HEK293 (cell line): ENCODE measurements around the gene FOXO3.

Experiments
- CTCF ChIA-PET: fragments of 350-600 bp; formaldehyde crosslinking; extraction: SDS; loops from one replicate; lab custom pipeline; 2021; ENCODE audit warnings: antibody characterized with exemption; lab: Yijun Ruan, JAX
- POLR2A ChIA-PET: fragments of 300-600 bp; formaldehyde crosslinking; extraction: SDS; loops from one replicate; lab custom pipeline; 2020; ENCODE audit warnings: antibody characterized with exemption, inconsistent platforms; lab: Yijun Ruan, JAX
- H3K27ac ChIP-seq: fragments of 200-500 bp; sonication (Bioruptor generic); 2 replicates; pipeline ENCODE4 v1.5.1; 2014; ENCODE audit warnings: low read depth, low read length, control low read depth, inconsistent platforms; ENCODE audit errors: extremely low read depth
- H3K36me3 ChIP-seq, 2 experiments: fragments of 200-500 bp in 1 of 2; sonication (Bioruptor generic) in 1 of 2; 1 replicate in 1 of 2; 2 replicates in 1 of 2; pipeline ENCODE4 v1.5.1; 2014 to 2017; ENCODE audit warnings: inconsistent platforms in 2 of 2, low read length in 2 of 2; ENCODE audit not compliant: control insufficient read depth in 2 of 2, insufficient read depth in 1 of 2
- H3K4me1 ChIP-seq: fragments of 200-500 bp; sonication (Bioruptor generic); 2 replicates; pipeline ENCODE4 v1.5.1; 2014; ENCODE audit warnings: mild to moderate bottlenecking, low read length, inconsistent platforms; ENCODE audit not compliant: control insufficient read depth, insufficient read depth
- H3K4me3 ChIP-seq: 2 replicates; pipeline ENCODE4 v1.5.1; 2011; ENCODE audit warnings: low read depth, mild to moderate bottlenecking, control low read depth, low read length, moderate library complexity
- H3K9me3 ChIP-seq: fragments of 200-500 bp; sonication (Bioruptor generic); 2 replicates; pipeline ENCODE4 v1.5.1; 2014; ENCODE audit warnings: low read depth, low read length, inconsistent platforms; ENCODE audit not compliant: control insufficient read depth, insufficient read depth
- GLI2 ChIP-seq: fragments of 450-650 bp; formaldehyde crosslinking; IDR thresholded peaks from 2 replicates; pipeline ENCODE4; 2017; ENCODE audit warnings: missing biosample characterization, missing genetic modification characterization, low read depth, borderline replicate concordance
- GLIS2 ChIP-seq: fragments of 450-650 bp; formaldehyde crosslinking; IDR thresholded peaks from 2 replicates; pipeline ENCODE4 v1.5.1; 2016; ENCODE audit warnings: missing biosample characterization, missing genetic modification characterization
- KLF10 ChIP-seq: fragments of 450-650 bp; IDR thresholded peaks from 2 replicates; pipeline ENCODE4 v1.5.1; 2018; ENCODE audit warnings: missing biosample characterization, mild to moderate bottlenecking, missing genetic modification characterization
- KLF7 ChIP-seq: fragments of 450-650 bp; formaldehyde crosslinking; IDR thresholded peaks from 2 replicates; pipeline ENCODE4 v1.5.1; 2016; ENCODE audit warnings: missing biosample characterization, missing genetic modification characterization, borderline replicate concordance
- KLF8 ChIP-seq: fragments of 450-650 bp; formaldehyde crosslinking; IDR thresholded peaks from 2 replicates; pipeline ENCODE4 v1.5.1; 2016; ENCODE audit warnings: missing biosample characterization, missing genetic modification characterization
- REPIN1 ChIP-seq: fragments of 450-650 bp; formaldehyde crosslinking; IDR thresholded peaks from 2 replicates; pipeline ENCODE4 v1.5.1; 2017; ENCODE audit warnings: missing biosample characterization, missing genetic modification characterization, low read depth
- WT1 ChIP-seq: fragments of 450-650 bp; formaldehyde crosslinking; IDR thresholded peaks from 2 replicates; pipeline ENCODE4 v1.5.1; 2016; ENCODE audit warnings: missing biosample characterization, missing genetic modification characterization
- YY1 ChIP-seq: fragments of 450-650 bp; formaldehyde crosslinking; IDR thresholded peaks from 2 replicates; pipeline ENCODE4 v1.5.1; 2018; ENCODE audit warnings: missing biosample characterization, missing genetic modification characterization
- ZBTB1 ChIP-seq: fragments of 450-650 bp; formaldehyde crosslinking; IDR thresholded peaks from 2 replicates; pipeline ENCODE4 v1.5.1; 2016; ENCODE audit warnings: missing biosample characterization, missing genetic modification characterization
- ZBTB7A ChIP-seq: fragments of 450-650 bp; formaldehyde crosslinking; IDR thresholded peaks from 2 replicates; pipeline ENCODE4 v1.5.1; 2016; ENCODE audit warnings: low read depth, missing biosample characterization, missing genetic modification characterization
- ZNF16 ChIP-seq: fragments of 450-650 bp; formaldehyde crosslinking; IDR thresholded peaks from 2 replicates; pipeline ENCODE4 v1.5.1; 2016; ENCODE audit warnings: low read depth, missing biosample characterization, missing genetic modification characterization
- ZNF221 ChIP-seq: fragments of 450-650 bp; formaldehyde crosslinking; IDR thresholded peaks from 2 replicates; pipeline ENCODE4 v1.5.1; 2017; ENCODE audit warnings: missing biosample characterization, missing genetic modification characterization, borderline replicate concordance
- ZNF248 ChIP-seq: fragments of 450-650 bp; formaldehyde crosslinking; IDR thresholded peaks from 2 replicates; pipeline ENCODE4 v1.5.1; 2017; ENCODE audit warnings: missing biosample characterization, missing genetic modification characterization
- ZNF391 ChIP-seq: fragments of 450-650 bp; formaldehyde crosslinking; IDR thresholded peaks from 2 replicates; pipeline ENCODE4 v1.5.1; 2016; ENCODE audit warnings: low read depth, missing biosample characterization, missing genetic modification characterization, borderline replicate concordance
- ZNF514 ChIP-seq: fragments of 450-650 bp; formaldehyde crosslinking; IDR thresholded peaks from 2 replicates; pipeline ENCODE4 v1.5.1; 2016; ENCODE audit warnings: missing biosample characterization, missing genetic modification characterization
- ZNF600 ChIP-seq: fragments of 450-650 bp; formaldehyde crosslinking; IDR thresholded peaks from 2 replicates; pipeline ENCODE4 v1.5.1; 2016; ENCODE audit warnings: missing biosample characterization, missing genetic modification characterization
- ZNF747 ChIP-seq: fragments of 450-650 bp; formaldehyde crosslinking; IDR thresholded peaks from 2 replicates; pipeline ENCODE4 v1.5.1; 2016; ENCODE audit warnings: missing biosample characterization, missing genetic modification characterization
- TF ChIP-seq, protein P1 (sequence below): fragments of 450-650 bp; formaldehyde crosslinking; IDR thresholded peaks from 2 replicates; pipeline ENCODE4 v1.5.1; 2016; ENCODE audit warnings: missing biosample characterization, missing genetic modification characterization
- TF ChIP-seq, protein P2 (sequence below): fragments of 450-650 bp; formaldehyde crosslinking; IDR thresholded peaks from 2 replicates; pipeline ENCODE4; 2016; ENCODE audit warnings: missing biosample characterization, missing genetic modification characterization
- TF ChIP-seq, protein P3 (sequence below): fragments of 450-650 bp; formaldehyde crosslinking; IDR thresholded peaks from 2 replicates; pipeline ENCODE4 v1.5.1; 2016; ENCODE audit warnings: missing biosample characterization, missing genetic modification characterization
- TF ChIP-seq, protein P4 (sequence below): fragments of 450-650 bp; formaldehyde crosslinking; IDR thresholded peaks from 2 replicates; pipeline ENCODE4 v1.5.1; 2016; ENCODE audit warnings: missing biosample characterization, missing genetic modification characterization, low read depth
- TF ChIP-seq, protein P5 (sequence below): fragments of 450-650 bp; formaldehyde crosslinking; IDR thresholded peaks from 2 replicates; pipeline ENCODE4 v1.5.1; 2017; ENCODE audit warnings: missing biosample characterization, missing genetic modification characterization
- TF ChIP-seq, protein P6 (sequence below): fragments of 450-650 bp; formaldehyde crosslinking; IDR thresholded peaks from 2 replicates; pipeline ENCODE4 v1.5.1; 2016; ENCODE audit warnings: missing biosample characterization, missing genetic modification characterization, borderline replicate concordance
- TF ChIP-seq, protein P7 (sequence below): fragments of 450-650 bp; formaldehyde crosslinking; optimal IDR thresholded peaks from 2 replicates; pipeline ENCODE3; 2016; ENCODE audit warnings: missing biosample characterization, mild to moderate bottlenecking, missing genetic modification characterization

Gene FOXO3

DNA sequence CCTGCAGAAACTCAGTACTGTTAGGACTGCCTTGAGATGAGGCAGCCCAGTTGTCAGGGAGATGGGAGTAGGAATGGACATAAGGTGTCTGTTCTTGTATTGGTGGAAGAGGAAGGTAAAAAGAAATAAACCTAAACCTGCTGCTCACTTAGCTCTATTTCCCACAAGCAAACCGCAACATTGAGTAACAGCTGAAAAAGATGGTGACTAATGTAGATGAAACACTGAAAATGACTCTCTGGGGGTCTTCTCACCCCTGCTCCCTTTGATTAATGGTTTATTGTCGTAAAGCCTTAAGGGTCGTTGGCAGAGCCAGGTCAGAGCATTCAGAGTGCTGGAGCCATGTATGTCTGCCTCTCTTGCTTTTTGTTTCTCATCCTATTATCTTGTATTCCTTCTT is 87.5 kb downstream of the FOXO3 start:
- POLR2A ChIA-PET = no interaction called here
- Histone ChIP-seq H3K4me3 (no peak overlapping the region), H3K9me3 (no peaks in the 10 kb centered on the region), H3K27ac (no peak overlapping the region), H3K4me1 (no peaks in the 10 kb centered on the region), H3K36me3 (peaks cover 0 to 11% of the 10 kb centered on the region in 2 experiments; a peak in 1 of 3 replicates)
- TF ChIP-seq KLF8 (tag by site-specific recombination) (no peak), GLIS2 (no peak), KLF7 (tag by site-specific recombination) (no peak), YY1 (no peak), REPIN1 (tag by site-specific recombination) (no peak), ZNF391 (tag by site-specific recombination) (no peak), ZNF248 (tag by site-specific recombination) (no peak), GLI2 (tag by site-specific recombination) (no peak), WT1 (tag by site-specific recombination) (no peak), ZNF747 (tag by site-specific recombination) (no peak), ZNF16 (no peak), KLF10 (tag by site-specific recombination) (no peak)
- TF ChIP-seq, protein P1, sequence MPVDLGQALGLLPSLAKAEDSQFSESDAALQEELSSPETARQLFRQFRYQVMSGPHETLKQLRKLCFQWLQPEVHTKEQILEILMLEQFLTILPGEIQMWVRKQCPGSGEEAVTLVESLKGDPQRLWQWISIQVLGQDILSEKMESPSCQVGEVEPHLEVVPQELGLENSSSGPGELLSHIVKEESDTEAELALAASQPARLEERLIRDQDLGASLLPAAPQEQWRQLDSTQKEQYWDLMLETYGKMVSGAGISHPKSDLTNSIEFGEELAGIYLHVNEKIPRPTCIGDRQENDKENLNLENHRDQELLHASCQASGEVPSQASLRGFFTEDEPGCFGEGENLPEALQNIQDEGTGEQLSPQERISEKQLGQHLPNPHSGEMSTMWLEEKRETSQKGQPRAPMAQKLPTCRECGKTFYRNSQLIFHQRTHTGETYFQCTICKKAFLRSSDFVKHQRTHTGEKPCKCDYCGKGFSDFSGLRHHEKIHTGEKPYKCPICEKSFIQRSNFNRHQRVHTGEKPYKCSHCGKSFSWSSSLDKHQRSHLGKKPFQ (tag by site-specific recombination) = no peak
- TF ChIP-seq, protein P2, sequence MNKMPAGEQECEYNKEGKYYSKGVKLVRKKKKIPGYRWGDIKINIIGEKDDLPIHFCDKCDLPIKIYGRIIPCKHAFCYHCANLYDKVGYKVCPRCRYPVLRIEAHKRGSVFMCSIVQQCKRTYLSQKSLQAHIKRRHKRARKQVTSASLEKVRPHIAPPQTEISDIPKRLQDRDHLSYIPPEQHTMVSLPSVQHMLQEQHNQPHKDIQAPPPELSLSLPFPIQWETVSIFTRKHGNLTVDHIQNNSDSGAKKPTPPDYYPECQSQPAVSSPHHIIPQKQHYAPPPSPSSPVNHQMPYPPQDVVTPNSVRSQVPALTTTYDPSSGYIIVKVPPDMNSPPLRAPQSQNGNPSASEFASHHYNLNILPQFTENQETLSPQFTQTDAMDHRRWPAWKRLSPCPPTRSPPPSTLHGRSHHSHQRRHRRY = no peak
- TF ChIP-seq, protein P3, sequence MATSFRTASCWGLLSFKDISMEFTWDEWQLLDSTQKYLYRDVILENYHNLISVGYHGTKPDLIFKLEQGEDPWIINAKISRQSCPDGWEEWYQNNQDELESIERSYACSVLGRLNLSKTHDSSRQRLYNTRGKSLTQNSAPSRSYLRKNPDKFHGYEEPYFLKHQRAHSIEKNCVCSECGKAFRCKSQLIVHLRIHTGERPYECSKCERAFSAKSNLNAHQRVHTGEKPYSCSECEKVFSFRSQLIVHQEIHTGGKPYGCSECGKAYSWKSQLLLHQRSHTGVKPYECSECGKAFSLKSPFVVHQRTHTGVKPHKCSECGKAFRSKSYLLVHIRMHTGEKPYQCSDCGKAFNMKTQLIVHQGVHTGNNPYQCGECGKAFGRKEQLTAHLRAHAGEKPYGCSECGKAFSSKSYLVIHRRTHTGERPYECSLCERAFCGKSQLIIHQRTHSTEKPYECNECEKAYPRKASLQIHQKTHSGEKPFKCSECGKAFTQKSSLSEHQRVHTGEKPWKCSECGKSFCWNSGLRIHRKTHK (tag by site-specific recombination) = no peak
- TF ChIP-seq, protein P4, sequence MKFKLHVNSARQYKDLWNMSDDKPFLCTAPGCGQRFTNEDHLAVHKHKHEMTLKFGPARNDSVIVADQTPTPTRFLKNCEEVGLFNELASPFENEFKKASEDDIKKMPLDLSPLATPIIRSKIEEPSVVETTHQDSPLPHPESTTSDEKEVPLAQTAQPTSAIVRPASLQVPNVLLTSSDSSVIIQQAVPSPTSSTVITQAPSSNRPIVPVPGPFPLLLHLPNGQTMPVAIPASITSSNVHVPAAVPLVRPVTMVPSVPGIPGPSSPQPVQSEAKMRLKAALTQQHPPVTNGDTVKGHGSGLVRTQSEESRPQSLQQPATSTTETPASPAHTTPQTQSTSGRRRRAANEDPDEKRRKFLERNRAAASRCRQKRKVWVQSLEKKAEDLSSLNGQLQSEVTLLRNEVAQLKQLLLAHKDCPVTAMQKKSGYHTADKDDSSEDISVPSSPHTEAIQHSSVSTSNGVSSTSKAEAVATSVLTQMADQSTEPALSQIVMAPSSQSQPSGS (tag by site-specific recombination) = no peak
- TF ChIP-seq, protein P5, sequence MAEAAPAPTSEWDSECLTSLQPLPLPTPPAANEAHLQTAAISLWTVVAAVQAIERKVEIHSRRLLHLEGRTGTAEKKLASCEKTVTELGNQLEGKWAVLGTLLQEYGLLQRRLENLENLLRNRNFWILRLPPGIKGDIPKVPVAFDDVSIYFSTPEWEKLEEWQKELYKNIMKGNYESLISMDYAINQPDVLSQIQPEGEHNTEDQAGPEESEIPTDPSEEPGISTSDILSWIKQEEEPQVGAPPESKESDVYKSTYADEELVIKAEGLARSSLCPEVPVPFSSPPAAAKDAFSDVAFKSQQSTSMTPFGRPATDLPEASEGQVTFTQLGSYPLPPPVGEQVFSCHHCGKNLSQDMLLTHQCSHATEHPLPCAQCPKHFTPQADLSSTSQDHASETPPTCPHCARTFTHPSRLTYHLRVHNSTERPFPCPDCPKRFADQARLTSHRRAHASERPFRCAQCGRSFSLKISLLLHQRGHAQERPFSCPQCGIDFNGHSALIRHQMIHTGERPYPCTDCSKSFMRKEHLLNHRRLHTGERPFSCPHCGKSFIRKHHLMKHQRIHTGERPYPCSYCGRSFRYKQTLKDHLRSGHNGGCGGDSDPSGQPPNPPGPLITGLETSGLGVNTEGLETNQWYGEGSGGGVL (tag by site-specific recombination) = no peak
- CTCF ChIA-PET = interaction anchor here (0.6 to 0.7 kb wide), 2 partner anchors 60 to 278 kb away, joined by 3 to 5 read pairs; no protein-coding TSS in a partner anchor

DNA sequence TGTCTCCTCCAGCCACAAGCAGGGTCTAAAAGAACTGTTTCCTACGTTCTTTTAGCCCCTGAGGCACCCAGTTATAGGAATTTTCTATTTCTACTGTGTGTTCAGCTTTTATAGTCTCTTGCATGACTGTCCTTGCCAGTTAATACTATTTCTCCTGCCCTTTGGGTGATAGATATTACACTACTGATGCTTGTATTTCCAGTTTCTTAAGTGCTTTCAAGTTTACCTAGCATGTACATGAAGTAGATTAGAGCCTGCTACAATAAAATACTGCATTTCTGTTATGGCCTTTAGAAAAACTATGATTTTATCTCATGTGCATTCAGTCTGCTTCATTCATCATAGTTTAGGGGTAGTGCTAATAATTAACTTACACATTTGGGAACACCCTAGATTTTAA is 89.6 kb downstream of the FOXO3 start:
- peaks cover 0 to 11% of the 10 kb centered on the region in 2 experiments; a peak in 1 of 3 replicates for H3K36me3 ChIP-seq
- ChIA-PET CTCF (interaction anchor here (0.7 kb wide), 1 partner anchor 63 kb away, joined by 3 read pairs; no protein-coding TSS in a partner anchor), POLR2A (no interaction called here)
- H3K4me1 ChIP-seq = peaks cover 16% of the 10 kb centered on the region
- H3K27ac ChIP-seq = no peak overlapping the region
- H3K9me3 ChIP-seq = no peaks in the 10 kb centered on the region
- no peak overlapping the region for H3K4me3 ChIP-seq
- TF ChIP-seq ZNF600 (no peak), ZNF221 (tag by site-specific recombination) (no peak), ZBTB7A (tag by site-specific recombination) (no peak), ZNF514 (tag by site-specific recombination) (no peak), ZBTB1 (tag by site-specific recombination) (no peak)
- TF ChIP-seq, protein P6, sequence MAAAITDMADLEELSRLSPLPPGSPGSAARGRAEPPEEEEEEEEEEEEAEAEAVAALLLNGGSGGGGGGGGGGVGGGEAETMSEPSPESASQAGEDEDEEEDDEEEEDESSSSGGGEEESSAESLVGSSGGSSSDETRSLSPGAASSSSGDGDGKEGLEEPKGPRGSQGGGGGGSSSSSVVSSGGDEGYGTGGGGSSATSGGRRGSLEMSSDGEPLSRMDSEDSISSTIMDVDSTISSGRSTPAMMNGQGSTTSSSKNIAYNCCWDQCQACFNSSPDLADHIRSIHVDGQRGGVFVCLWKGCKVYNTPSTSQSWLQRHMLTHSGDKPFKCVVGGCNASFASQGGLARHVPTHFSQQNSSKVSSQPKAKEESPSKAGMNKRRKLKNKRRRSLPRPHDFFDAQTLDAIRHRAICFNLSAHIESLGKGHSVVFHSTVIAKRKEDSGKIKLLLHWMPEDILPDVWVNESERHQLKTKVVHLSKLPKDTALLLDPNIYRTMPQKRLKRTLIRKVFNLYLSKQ (tag by site-specific recombination) = no peak
- TF ChIP-seq, protein P7, sequence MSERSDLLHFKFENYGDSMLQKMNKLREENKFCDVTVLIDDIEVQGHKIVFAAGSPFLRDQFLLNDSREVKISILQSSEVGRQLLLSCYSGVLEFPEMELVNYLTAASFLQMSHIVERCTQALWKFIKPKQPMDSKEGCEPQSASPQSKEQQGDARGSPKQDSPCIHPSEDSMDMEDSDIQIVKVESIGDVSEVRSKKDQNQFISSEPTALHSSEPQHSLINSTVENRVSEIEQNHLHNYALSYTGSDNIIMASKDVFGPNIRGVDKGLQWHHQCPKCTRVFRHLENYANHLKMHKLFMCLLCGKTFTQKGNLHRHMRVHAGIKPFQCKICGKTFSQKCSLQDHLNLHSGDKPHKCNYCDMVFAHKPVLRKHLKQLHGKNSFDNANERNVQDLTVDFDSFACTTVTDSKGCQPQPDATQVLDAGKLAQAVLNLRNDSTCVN (tag by site-specific recombination) = no peak
